ENCODE results near the gene MMRN2. TPM values are rescaled to one million over a fixed set of nuclear protein-coding genes. Genes with fewer than 3 reads are reported as not detected.
"Not testable (repeated sequence)": the region's sequence is repeated elsewhere in the genome, so short reads cannot be mapped to it uniquely, and the experiment has no call there.

Gene MMRN2
- total RNA-seq, 2 experiments from 2014 or later = not detected

- no peak overlapping the region for H3K27ac ChIP-seq (ENCODE audit: low read depth, low read length, poor library complexity, severe bottlenecking)
- no peaks in the 10 kb centered on the region for H3K79me2 ChIP-seq (ENCODE audit: insufficient read depth, low read depth, low read length)
These were observed 19.2 kb downstream of the MMRN2 start for GRCh38 chr10:86938260-86938659.

GRCh38 chr10:86937502-86938154 lies 19.8 kb downstream of the MMRN2 start:
- Histone ChIP-seq H3K79me2 (ENCODE audit: insufficient read depth, low read depth, low read length) (no peaks in the 10 kb centered on the region), H3K4me2 (ENCODE audit: low read length) (no peak overlapping the region), H3K36me3 (ENCODE audit: insufficient read depth, low read length) (no peaks in the 10 kb centered on the region), H4K20me1 (ENCODE audit: insufficient read depth, low read length) (no peaks in the 10 kb centered on the region), H2AFZ (ENCODE audit: low read length) (no peak overlapping the region), H3K9me2 (ENCODE audit: insufficient read depth, low read length) (no peaks in the 10 kb centered on the region), H3K27ac (ENCODE audit: low read depth, low read length, poor library complexity, severe bottlenecking) (no peak overlapping the region), H3K9me3 (ENCODE audit: low read length) (no peaks in the 10 kb centered on the region), H3K4me3 (ENCODE audit: low read depth, low read length, poor library complexity, severe bottlenecking) (no peak overlapping the region), H3K4me1 (ENCODE audit: insufficient read depth, low read length, poor library complexity, severe bottlenecking) (no peaks in the 10 kb centered on the region)
- no peak for DNase-seq (ENCODE audit: low spot score)
- CTCF ChIA-PET (ENCODE audit: unreplicated experiment) = no interaction called here
- BruUV-seq (replicated peaks) = no TSS peak
- intact Hi-C loops (cut with micrococcal nuclease; ENCODE audit: unreplicated experiment) = no loop called here
- TF ChIP-seq EZH2phosphoT487 (IDR thresholded peaks at IDR 0.05; ENCODE audit: borderline replicate concordance, low read depth, low read length) = no peak
- POLR2A ChIA-PET = interaction anchor here (0.7 kb wide), 1 partner anchor 51 kb away, joined by 3 read pairs; no protein-coding TSS in a partner anchor

More at GRCh38 chr10:86938260-86938659, 19.2 kb downstream of the MMRN2 start:
- H2AFZ ChIP-seq (ENCODE audit: low read length) = no peak overlapping the region
- no peaks in the 10 kb centered on the region for H3K36me3 ChIP-seq (ENCODE audit: insufficient read depth, low read length)
- no peak overlapping the region for H3K4me2 ChIP-seq (ENCODE audit: low read length)
- no peak overlapping the region for H3K4me3 ChIP-seq (ENCODE audit: low read depth, low read length, poor library complexity, severe bottlenecking)
- BruUV-seq (replicated peaks) = no TSS peak
- TF ChIP-seq CTCF (conservative IDR thresholded peaks at IDR 0.05; ENCODE audit: low read length) (no peak), EZH2phosphoT487 (IDR thresholded peaks at IDR 0.05; ENCODE audit: borderline replicate concordance, low read depth, low read length) (no peak)
- no peaks in the 10 kb centered on the region for H3K4me1 ChIP-seq (ENCODE audit: insufficient read depth, low read length, poor library complexity, severe bottlenecking)
- H3K9me2 ChIP-seq (ENCODE audit: insufficient read depth, low read length) = no peaks in the 10 kb centered on the region
- no peaks in the 10 kb centered on the region for H3K9me3 ChIP-seq (ENCODE audit: low read length)
- intact Hi-C loops (cut with micrococcal nuclease; ENCODE audit: unreplicated experiment) = no loop called here
- POLR2A ChIA-PET = no interaction called here
- CTCF ChIA-PET (ENCODE audit: unreplicated experiment) = no interaction called here
- no peaks in the 10 kb centered on the region for H4K20me1 ChIP-seq (ENCODE audit: insufficient read depth, low read length)
- DNase-seq (ENCODE audit: low spot score) = no peak

GRCh38 chr10:86936661-86937501 lies 20.5 kb downstream of the MMRN2 start:
- intact Hi-C loops (cut with micrococcal nuclease; ENCODE audit: unreplicated experiment) = no loop called here
- CTCF ChIA-PET (ENCODE audit: unreplicated experiment) = no interaction called here
- no peak overlapping the region for H3K27ac ChIP-seq (ENCODE audit: low read depth, low read length, poor library complexity, severe bottlenecking)
- H3K36me3 ChIP-seq (ENCODE audit: insufficient read depth, low read length) = no peaks in the 10 kb centered on the region
- no peak for DNase-seq (ENCODE audit: low spot score)
- H3K4me2 ChIP-seq (ENCODE audit: low read length) = no peak overlapping the region
- no TSS peak for BruUV-seq (replicated peaks)
- POLR2A ChIA-PET = interaction anchor here (0.7 kb wide), 1 partner anchor 52 kb away, joined by 3 read pairs; no protein-coding TSS in a partner anchor
- H2AFZ ChIP-seq (ENCODE audit: low read length) = no peak overlapping the region
- H3K9me2 ChIP-seq (ENCODE audit: insufficient read depth, low read length) = no peaks in the 10 kb centered on the region
- H3K9me3 ChIP-seq (ENCODE audit: low read length) = no peaks in the 10 kb centered on the region
- TF ChIP-seq CTCF (conservative IDR thresholded peaks at IDR 0.05; ENCODE audit: low read length) (no peak), EZH2phosphoT487 (IDR thresholded peaks at IDR 0.05; ENCODE audit: borderline replicate concordance, low read depth, low read length) (no peak)
- no peaks in the 10 kb centered on the region for H4K20me1 ChIP-seq (ENCODE audit: insufficient read depth, low read length)
- no peak overlapping the region for H3K4me3 ChIP-seq (ENCODE audit: low read depth, low read length, poor library complexity, severe bottlenecking)
- H3K4me1 ChIP-seq (ENCODE audit: insufficient read depth, low read length, poor library complexity, severe bottlenecking) = no peaks in the 10 kb centered on the region
- no peaks in the 10 kb centered on the region for H3K79me2 ChIP-seq (ENCODE audit: insufficient read depth, low read depth, low read length)

GRCh38 chr10:86934162-86934711 lies 23.2 kb downstream of the MMRN2 start:
- H4K20me1 ChIP-seq (ENCODE audit: insufficient read depth, low read length); H3K9me2 ChIP-seq (ENCODE audit: insufficient read depth, low read length); H3K36me3 ChIP-seq (ENCODE audit: insufficient read depth, low read length); BruUV-seq (replicated peaks); H3K79me2 ChIP-seq (ENCODE audit: insufficient read depth, low read depth, low read length); intact Hi-C loops (cut with micrococcal nuclease; ENCODE audit: unreplicated experiment); H3K27ac ChIP-seq (ENCODE audit: low read depth, low read length, poor library complexity, severe bottlenecking); H2AFZ ChIP-seq (ENCODE audit: low read length); CTCF ChIA-PET (ENCODE audit: unreplicated experiment); DNase-seq (ENCODE audit: low spot score); H3K4me3 ChIP-seq (ENCODE audit: low read depth, low read length, poor library complexity, severe bottlenecking); H3K9me3 ChIP-seq (ENCODE audit: low read length); H3K4me2 ChIP-seq (ENCODE audit: low read length); H3K4me1 ChIP-seq (ENCODE audit: insufficient read depth, low read length, poor library complexity, severe bottlenecking): not testable (repeated sequence)
- POLR2A ChIA-PET = interaction anchor here (0.6 kb wide), 1 partner anchor 93 kb away, joined by 3 read pairs; no protein-coding TSS in a partner anchor

Data from OCI-LY7 (cell line).